H1 (cell line): Measurements from ENCODE around the gene PLCL2. TPM values are rescaled to one million over a fixed set of nuclear protein-coding genes. Genes with fewer than 3 reads are reported as not detected.

ENCODE experiments used
- CBX5 ChIP-seq: fragments of 300-800, 300-1000 bp; sonication (generic); IDR thresholded peaks from 2 replicates; pipeline ENCODE4 v1.7.1; 2016; ENCODE audit warnings: antibody characterized with exemption, low read length, low read depth
- CHD7 ChIP-seq: fragments of 300-600 bp; sonication (generic); IDR thresholded peaks from 2 replicates; pipeline ENCODE4 v1.7.1; 2012; ENCODE audit warnings: low read length, moderate library complexity, mild to moderate bottlenecking, inconsistent platforms; ENCODE audit not compliant: insufficient replicate concordance
- TCF12 ChIP-seq: IDR thresholded peaks from 2 replicates; pipeline ENCODE4 v1.6.1; 2011; ENCODE audit warnings: low read depth, mild to moderate bottlenecking, low read length
- polyA plus RNA-seq, 7 experiments: library from polyadenylated mRNA; depleted of rRNA in 3 of 7; stranded (reverse) in 5 of 7; unstranded in 2 of 7; fragments of >200 nt in 5 of 7; fragments of 200-250 nt in 2 of 7; gene quantifications; 1 replicate in 5 of 7; 2 replicates in 1 of 7; 4 replicates in 1 of 7; pipeline versions ENCODE4 v1.2.1 to v1.2.3, GENCODE V29; 2011 to 2013; ENCODE audit warnings: missing spikeins in 2 of 7, mixed read lengths in 2 of 7
- total RNA-seq: library from RNA; stranded (reverse); fragmentation: NEBNext Ultra II Directional; extraction: Animal tissue kit (Norgen Biotek cat#: 25700); gene quantifications from 2 replicates; pipeline ENCODE4 v1.2.1, GENCODE V29; 2021

Gene PLCL2
- total and polyA plus RNA-seq, 2 of the 8 experiments (the other 6 are each of a cell fraction or from before 2014, with no cell fraction given), result 3.5 to 6.8 TPM

GRCh38 chr3:16864610-16865313 lies 20.0 kb upstream of the PLCL2 start (continued):
- TF ChIP-seq CHD7 (no peak), CBX5 (no peak), TCF12 (no peak)
